ENCODE measurements around the gene FOXE3. TPM values are rescaled to one million over a fixed set of nuclear protein-coding genes. Genes with fewer than 3 reads are reported as not detected.

Gene FOXE3
- total and polyA plus RNA-seq, 2 of the 8 experiments (the other 6 are each of a cell fraction or from before 2014, with no cell fraction given), result 0.18 TPM; not detected in 1

GRCh38 chr1:47412437-47412836 lies 3.6 kb upstream of the FOXE3 start (continued):
- TF ChIP-seq, protein P1, sequence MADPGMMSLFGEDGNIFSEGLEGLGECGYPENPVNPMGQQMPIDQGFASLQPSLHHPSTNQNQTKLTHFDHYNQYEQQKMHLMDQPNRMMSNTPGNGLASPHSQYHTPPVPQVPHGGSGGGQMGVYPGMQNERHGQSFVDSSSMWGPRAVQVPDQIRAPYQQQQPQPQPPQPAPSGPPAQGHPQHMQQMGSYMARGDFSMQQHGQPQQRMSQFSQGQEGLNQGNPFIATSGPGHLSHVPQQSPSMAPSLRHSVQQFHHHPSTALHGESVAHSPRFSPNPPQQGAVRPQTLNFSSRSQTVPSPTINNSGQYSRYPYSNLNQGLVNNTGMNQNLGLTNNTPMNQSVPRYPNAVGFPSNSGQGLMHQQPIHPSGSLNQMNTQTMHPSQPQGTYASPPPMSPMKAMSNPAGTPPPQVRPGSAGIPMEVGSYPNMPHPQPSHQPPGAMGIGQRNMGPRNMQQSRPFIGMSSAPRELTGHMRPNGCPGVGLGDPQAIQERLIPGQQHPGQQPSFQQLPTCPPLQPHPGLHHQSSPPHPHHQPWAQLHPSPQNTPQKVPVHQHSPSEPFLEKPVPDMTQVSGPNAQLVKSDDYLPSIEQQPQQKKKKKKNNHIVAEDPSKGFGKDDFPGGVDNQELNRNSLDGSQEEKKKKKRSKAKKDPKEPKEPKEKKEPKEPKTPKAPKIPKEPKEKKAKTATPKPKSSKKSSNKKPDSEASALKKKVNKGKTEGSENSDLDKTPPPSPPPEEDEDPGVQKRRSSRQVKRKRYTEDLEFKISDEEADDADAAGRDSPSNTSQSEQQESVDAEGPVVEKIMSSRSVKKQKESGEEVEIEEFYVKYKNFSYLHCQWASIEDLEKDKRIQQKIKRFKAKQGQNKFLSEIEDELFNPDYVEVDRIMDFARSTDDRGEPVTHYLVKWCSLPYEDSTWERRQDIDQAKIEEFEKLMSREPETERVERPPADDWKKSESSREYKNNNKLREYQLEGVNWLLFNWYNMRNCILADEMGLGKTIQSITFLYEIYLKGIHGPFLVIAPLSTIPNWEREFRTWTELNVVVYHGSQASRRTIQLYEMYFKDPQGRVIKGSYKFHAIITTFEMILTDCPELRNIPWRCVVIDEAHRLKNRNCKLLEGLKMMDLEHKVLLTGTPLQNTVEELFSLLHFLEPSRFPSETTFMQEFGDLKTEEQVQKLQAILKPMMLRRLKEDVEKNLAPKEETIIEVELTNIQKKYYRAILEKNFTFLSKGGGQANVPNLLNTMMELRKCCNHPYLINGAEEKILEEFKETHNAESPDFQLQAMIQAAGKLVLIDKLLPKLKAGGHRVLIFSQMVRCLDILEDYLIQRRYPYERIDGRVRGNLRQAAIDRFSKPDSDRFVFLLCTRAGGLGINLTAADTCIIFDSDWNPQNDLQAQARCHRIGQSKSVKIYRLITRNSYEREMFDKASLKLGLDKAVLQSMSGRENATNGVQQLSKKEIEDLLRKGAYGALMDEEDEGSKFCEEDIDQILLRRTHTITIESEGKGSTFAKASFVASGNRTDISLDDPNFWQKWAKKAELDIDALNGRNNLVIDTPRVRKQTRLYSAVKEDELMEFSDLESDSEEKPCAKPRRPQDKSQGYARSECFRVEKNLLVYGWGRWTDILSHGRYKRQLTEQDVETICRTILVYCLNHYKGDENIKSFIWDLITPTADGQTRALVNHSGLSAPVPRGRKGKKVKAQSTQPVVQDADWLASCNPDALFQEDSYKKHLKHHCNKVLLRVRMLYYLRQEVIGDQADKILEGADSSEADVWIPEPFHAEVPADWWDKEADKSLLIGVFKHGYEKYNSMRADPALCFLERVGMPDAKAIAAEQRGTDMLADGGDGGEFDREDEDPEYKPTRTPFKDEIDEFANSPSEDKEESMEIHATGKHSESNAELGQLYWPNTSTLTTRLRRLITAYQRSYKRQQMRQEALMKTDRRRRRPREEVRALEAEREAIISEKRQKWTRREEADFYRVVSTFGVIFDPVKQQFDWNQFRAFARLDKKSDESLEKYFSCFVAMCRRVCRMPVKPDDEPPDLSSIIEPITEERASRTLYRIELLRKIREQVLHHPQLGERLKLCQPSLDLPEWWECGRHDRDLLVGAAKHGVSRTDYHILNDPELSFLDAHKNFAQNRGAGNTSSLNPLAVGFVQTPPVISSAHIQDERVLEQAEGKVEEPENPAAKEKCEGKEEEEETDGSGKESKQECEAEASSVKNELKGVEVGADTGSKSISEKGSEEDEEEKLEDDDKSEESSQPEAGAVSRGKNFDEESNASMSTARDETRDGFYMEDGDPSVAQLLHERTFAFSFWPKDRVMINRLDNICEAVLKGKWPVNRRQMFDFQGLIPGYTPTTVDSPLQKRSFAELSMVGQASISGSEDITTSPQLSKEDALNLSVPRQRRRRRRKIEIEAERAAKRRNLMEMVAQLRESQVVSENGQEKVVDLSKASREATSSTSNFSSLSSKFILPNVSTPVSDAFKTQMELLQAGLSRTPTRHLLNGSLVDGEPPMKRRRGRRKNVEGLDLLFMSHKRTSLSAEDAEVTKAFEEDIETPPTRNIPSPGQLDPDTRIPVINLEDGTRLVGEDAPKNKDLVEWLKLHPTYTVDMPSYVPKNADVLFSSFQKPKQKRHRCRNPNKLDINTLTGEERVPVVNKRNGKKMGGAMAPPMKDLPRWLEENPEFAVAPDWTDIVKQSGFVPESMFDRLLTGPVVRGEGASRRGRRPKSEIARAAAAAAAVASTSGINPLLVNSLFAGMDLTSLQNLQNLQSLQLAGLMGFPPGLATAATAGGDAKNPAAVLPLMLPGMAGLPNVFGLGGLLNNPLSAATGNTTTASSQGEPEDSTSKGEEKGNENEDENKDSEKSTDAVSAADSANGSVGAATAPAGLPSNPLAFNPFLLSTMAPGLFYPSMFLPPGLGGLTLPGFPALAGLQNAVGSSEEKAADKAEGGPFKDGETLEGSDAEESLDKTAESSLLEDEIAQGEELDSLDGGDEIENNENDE (IDR thresholded peaks at IDR 0.05; ENCODE audit: insufficient replicate concordance, low read length), result no peak
- TF ChIP-seq EP300 (IDR thresholded peaks at IDR 0.05; ENCODE audit: borderline replicate concordance in 1 of 2, low read depth in 2 of 2, low read length in 2 of 2) (no peak), NANOG (IDR thresholded peaks at IDR 0.05; ENCODE audit: insufficient read depth, low read depth, low read length, poor library complexity, severe bottlenecking) (no peak)

Data from H1 (cell line).